ENCODE data around the gene WDR33. TPM values are rescaled to one million over a fixed set of nuclear protein-coding genes. Genes with fewer than 3 reads are reported as not detected.

Gene WDR33
- total RNA-seq, 1 experiment from 2014 or later = 87.1 TPM

DNA sequence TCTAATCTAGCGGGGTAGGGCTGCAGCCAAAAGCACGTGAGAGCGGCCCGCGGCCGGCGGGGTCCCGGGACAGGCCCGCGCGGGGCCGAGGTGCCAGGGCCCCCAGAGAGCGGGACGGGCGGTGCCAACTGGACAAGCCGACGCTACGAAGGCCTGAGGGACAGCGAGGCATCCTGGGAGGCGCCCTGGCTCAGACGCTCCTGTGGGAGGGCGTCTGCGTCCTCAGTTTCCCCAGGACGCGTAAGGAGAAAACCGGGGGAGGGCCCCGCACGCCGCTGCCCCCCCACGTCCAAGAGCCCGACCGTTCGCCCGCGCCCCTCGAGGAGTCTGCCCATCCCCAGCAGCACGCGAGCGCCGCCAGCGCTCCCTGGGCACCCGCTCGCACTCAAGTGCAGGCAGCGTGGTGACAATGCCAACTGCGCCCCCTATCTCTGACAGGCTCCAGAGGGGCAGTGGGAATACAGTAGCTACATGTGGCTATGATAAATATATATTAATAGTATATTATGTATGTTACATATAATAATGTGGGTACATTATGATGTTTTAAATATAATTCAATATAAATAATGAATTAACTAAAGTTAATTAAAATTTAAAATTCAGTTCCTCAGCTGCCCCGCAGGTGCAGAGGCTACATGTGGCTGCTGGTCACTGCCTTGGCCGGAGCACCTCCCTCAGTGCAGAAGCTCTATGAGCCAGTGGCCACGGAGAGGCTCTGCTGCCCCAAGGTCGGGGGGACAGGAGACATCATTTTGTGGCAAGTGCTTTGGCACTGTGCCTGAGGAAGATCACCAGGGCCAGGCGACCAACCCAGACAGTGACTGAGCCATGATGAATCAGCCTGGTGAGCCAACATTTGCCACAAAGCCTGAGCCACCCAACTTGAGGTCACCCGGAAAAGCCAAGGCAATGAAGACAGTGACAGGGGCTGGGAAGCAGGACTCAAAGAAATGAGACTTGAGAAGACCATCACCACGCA lies 115.2 kb downstream of the WDR33 start:
- no peaks in the 10 kb centered on the region for H3K9me3 ChIP-seq (ENCODE audit: low read depth, low read length, poor library complexity, severe bottlenecking)
- no TSS peak for BruUV-seq (replicated peaks)
- peak; percentile 60 for DNase-seq (ENCODE audit: low spot score)
- H3K4me1 ChIP-seq (ENCODE audit: insufficient read depth, low read length, poor library complexity, severe bottlenecking) = peaks cover 3% of the 10 kb centered on the region
- ChIA-PET CTCF (interaction anchor here (1.1 kb wide), 1 partner anchor 105 kb away, joined by 6 read pairs; no protein-coding TSS in a partner anchor), POLR2A (ENCODE audit: low non-redundant PET) (interaction anchor here (0.5 kb wide), 1 partner anchor 113 kb away, joined by 13 read pairs; no protein-coding TSS in a partner anchor)
- TF ChIP-seq EZH2 (IDR thresholded peaks at IDR 0.05; ENCODE audit: borderline replicate concordance, low read depth, low read length, poor library complexity, severe bottlenecking) = no peak
- peak; percentile 59 for TF ChIP-seq CTCF (conservative IDR thresholded peaks at IDR 0.05; ENCODE audit: low read depth, low read length)
- intact Hi-C loops (cut with micrococcal nuclease; ENCODE audit: unreplicated experiment) = no loop called here
- no peaks in the 10 kb centered on the region for H3K36me3 ChIP-seq (ENCODE audit: insufficient read depth, low read length, poor library complexity, severe bottlenecking)
- H3K27ac ChIP-seq (ENCODE audit: low read depth, low read length, poor library complexity, severe bottlenecking) = no peak overlapping the region
- no peaks in the 10 kb centered on the region for H3K27me3 ChIP-seq (replicated peaks; ENCODE audit: insufficient read depth, low read depth, low read length, poor library complexity)
- H3K4me3 ChIP-seq (ENCODE audit: low read depth, low read length, poor library complexity, severe bottlenecking) = peak overlapping the region; percentile 12

DNA sequence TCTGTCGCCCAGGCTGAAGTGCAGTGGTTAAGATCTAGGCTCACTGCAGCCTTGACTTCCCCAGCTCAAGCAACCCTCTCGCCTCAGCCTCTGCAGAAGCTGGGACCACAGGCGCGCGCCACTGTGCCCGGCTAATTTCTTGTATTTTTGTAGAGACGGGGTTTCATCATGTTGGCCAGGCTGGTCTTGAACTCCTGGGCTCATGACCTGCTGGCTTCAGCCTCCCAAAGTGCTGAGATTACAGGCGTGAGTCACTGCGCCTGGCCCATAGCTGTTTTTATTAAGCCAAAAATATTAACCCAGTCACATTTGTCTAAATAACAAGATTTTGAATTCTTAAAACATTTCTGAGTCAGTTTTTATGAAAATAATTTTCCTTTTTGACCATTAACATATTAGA lies 116.0 kb downstream of the WDR33 start:
- Histone ChIP-seq H3K4me3 (ENCODE audit: low read depth, low read length, poor library complexity, severe bottlenecking) (no peak overlapping the region), H3K36me3 (ENCODE audit: insufficient read depth, low read length, poor library complexity, severe bottlenecking) (no peaks in the 10 kb centered on the region), H3K4me1 (ENCODE audit: insufficient read depth, low read length, poor library complexity, severe bottlenecking) (no peaks in the 10 kb centered on the region), H3K27ac (ENCODE audit: low read depth, low read length, poor library complexity, severe bottlenecking) (no peak overlapping the region), H3K27me3 (replicated peaks; ENCODE audit: insufficient read depth, low read depth, low read length, poor library complexity) (no peaks in the 10 kb centered on the region), H3K9me3 (ENCODE audit: low read depth, low read length, poor library complexity, severe bottlenecking) (peaks cover 7% of the 10 kb centered on the region)
- POLR2A ChIA-PET (ENCODE audit: low non-redundant PET) = interaction anchor here (0.8 kb wide), 1 partner anchor 163 kb away, joined by 16 read pairs; no protein-coding TSS in a partner anchor
- DNase-seq (ENCODE audit: low spot score) = no peak
- no peak for TF ChIP-seq CTCF (conservative IDR thresholded peaks at IDR 0.05; ENCODE audit: low read depth, low read length)
- TF ChIP-seq EZH2 (IDR thresholded peaks at IDR 0.05; ENCODE audit: borderline replicate concordance, low read depth, low read length, poor library complexity, severe bottlenecking) = no peak
- BruUV-seq (replicated peaks) = no TSS peak
- intact Hi-C loops (cut with micrococcal nuclease; ENCODE audit: unreplicated experiment) = no loop called here
- CTCF ChIA-PET = no interaction called here

DNA sequence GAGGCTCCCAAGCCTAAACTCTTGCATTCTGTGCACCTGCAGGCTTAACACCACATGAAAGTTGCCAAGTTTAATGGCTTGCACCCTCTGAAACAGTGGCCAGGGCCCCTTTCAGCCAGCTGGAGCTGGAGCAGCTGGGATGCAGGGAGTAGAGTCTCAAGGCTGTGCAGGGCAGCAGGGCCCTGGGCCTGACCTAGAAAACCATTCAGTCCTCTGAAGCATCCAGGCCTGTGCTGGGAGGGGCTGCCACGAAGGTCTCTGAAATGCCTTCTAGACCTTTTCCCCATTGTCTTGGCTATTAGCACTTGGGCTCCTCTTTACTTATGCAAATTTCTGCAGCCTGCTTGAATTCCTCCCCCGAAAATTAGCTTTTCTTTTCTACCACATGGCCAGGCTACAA lies 120.3 kb downstream of the WDR33 start:
- intact Hi-C loops (cut with micrococcal nuclease; ENCODE audit: unreplicated experiment) = no loop called here
- BruUV-seq (replicated peaks) = no TSS peak
- Histone ChIP-seq H3K4me3 (ENCODE audit: low read depth, low read length, poor library complexity, severe bottlenecking) (no peak overlapping the region), H3K27ac (ENCODE audit: low read depth, low read length, poor library complexity, severe bottlenecking) (no peak overlapping the region), H3K36me3 (ENCODE audit: insufficient read depth, low read length, poor library complexity, severe bottlenecking) (no peaks in the 10 kb centered on the region), H3K4me1 (ENCODE audit: insufficient read depth, low read length, poor library complexity, severe bottlenecking) (peaks cover 4% of the 10 kb centered on the region), H3K9me3 (ENCODE audit: low read depth, low read length, poor library complexity, severe bottlenecking) (peaks cover 17% of the 10 kb centered on the region), H3K27me3 (replicated peaks; ENCODE audit: insufficient read depth, low read depth, low read length, poor library complexity) (no peaks in the 10 kb centered on the region)
- CTCF ChIA-PET = no interaction called here
- no peak for DNase-seq (ENCODE audit: low spot score)
- POLR2A ChIA-PET (ENCODE audit: low non-redundant PET) = no interaction called here
- TF ChIP-seq CTCF (conservative IDR thresholded peaks at IDR 0.05; ENCODE audit: low read depth, low read length) (no peak), EZH2 (IDR thresholded peaks at IDR 0.05; ENCODE audit: borderline replicate concordance, low read depth, low read length, poor library complexity, severe bottlenecking) (no peak)
